MM.1S (cell line): ENCODE results near the gene PHC3.

Experiments
- CTCF ChIP-seq: fragments of 300-600 bp; sonication (generic); IDR thresholded peaks from 2 replicates; pipeline ENCODE4 v1.5.1; 2016; ENCODE audit warnings: antibody characterized with exemption, low read length, mixed read lengths
- EZH2phosphoT487 ChIP-seq: fragments of 300-600 bp; sonication (generic); IDR thresholded peaks from 2 replicates; pipeline ENCODE4 v1.6.1; 2018; ENCODE audit warnings: antibody characterized with exemption, low read length

- TF ChIP-seq EZH2phosphoT487 (no peak), CTCF (no peak)
Observed at GRCh38 chr3:170052398-170052797, 129.1 kb downstream of the PHC3 start.
